ENCODE measurements around the gene C9orf43.

Gene C9orf43

DNA sequence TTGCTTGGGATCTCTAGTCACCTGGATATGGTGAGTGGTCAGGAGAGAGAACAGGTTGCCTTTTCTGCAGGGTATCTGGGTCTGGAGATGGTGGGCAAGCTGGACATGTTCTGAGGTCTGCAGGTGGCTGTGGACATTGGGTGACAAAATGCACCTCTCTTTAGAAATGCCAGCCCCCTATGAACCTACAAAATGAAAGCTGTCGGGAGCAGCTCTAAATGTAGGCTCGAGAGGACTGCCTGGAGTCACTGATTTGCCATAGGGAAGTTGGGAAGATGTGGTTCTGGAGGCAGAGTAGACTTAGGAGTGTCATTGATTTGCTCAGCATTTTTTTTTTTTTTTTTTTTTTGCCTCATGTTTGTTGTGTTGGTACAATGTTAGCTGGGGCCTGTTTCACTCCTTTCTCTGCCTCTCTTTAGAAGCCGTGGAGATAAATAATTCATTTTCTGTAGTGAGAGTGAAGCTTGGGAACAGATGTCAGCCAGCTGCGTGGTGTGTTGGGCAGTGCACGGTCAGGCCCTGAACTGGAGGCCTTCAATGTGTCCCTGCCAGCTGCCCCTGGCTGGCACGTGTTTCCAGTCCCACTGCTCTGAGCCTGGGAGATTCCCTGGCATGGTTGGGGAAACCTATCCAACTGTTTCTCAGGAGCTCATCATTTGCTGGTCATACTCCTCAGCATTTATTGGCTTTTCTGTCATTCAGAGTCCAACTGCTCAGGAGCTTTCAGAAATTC, 58.3 kb downstream of the C9orf43 start:
- peak in 2 of 14 donors; percentile 4 to 15 for DNase-seq

DNA sequence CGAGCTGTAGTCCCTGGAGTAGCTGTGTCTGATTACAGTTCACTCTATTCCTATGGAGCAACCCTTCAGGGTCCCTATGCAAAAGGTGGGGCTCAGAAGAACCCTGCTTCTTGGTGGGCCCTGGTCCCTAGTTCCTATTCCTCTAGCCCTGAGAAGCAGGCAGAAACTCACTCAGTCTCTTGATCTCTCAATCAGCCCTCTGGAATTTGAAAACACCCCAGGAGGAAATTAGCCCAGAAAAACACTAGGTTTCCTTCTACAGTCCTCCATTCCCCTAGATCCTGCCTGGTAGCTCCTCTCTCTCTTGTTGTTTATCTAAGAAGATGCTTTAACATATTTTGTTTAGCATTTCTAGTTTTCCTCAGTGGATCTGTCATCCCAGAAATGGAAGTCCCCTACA, 60.6 kb downstream of the C9orf43 start:
- no peak for DNase-seq

GRCh38 chr9:113471566-113471965, 61.0 kb downstream of the C9orf43 start:
- DNase-seq = no peak

GRCh38 chr9:113472199-113472598, 61.7 kb downstream of the C9orf43 start:
- DNase-seq = no peak

DNA sequence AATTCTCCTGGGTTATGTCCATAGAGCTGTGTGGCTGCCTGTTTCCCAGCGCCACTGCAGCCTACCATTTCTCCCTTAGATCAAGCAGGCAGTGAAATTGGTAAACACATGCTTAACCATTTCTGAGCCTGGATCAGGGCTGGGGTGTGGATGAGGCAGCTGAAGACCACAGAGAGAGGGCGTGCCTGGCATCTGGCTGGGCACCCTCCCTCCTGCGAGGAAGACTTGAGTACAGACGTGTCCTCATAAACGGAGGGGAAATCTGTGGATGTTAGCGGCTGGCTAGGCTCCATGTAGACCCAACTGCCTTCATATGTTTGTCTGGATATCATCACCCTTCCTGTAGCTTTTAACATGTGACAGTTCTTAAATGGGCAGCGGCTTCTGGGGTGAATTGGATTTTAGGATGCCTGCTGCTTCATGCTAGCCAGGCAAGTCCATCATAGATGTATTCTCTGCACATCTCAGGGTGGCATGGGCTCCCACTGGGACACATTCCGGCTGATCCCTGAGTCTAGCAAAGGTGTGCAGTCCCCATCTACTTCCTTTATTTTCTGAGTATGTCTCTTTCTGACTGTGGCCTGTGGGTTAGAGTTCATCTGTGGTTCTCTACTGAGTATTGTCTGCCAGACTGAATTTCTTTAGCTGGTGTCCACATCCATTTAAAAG, 63.9 kb downstream of the C9orf43 start:
- DNase-seq = no peak

DNA sequence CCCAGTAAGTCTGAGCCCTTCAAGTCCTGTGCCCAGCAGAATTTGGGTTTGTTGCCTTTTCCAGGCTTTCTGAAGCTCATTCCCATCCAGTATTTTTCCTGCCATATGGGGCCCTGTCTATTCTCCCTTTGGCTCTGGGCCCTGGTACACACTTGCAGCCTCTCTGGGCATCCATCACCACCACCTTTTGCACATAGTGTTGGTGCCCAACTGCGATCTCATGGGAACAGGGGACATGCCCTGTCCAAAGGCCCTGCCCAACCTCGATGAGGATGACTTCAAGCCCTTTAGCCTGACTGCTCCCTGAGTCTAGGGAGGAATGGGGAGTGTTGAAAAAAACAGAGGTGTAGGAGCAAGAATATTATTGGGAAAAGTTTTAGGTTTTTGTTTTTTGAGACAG, 64.5 kb downstream of the C9orf43 start:
- no peak for DNase-seq

DNA sequence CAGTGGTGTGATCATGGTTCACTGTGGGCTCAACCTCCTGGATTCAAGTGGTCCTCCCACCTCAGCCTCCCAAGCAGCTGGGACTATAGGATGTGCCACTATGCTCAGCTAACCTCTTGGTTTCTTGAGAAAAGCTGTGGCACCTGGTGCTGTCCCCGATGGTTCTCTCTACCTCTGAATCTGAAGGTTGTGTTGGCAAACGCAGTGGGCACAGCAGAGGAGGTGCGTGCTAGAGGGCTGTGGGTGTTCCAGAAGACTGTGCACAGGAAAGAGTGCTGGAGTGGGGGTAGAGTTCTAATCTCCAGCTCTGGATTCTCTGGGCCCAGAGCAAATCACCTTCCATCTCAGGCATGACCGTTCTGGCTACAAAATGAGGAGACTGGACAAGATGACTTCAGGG, 65.4 kb downstream of the C9orf43 start:
- DNase-seq = no peak

GRCh38 chr9:113476511-113476916, 66.0 kb downstream of the C9orf43 start:
- no peak for DNase-seq

DNA sequence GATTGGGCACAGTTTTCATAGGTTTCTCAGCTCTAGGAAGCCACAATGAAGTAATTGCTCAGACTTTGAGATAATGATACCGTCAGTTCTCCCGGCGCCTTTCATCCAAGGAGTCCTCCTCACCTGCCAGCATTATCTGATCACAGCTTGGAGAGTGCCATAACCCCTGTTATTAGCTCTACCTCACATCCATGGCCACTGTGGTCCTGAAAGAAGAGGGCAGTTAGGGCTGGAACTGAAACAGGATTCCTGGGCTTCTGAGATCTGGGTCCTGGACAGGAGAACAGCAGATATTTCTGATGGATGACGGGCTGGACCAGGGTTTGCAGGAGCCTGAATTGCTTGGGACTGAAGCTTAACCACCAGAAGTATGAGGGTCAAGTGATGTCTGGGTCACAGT, 66.5 kb downstream of the C9orf43 start:
- no peak for DNase-seq

- DNase-seq = no peak
These were observed 67.1 kb downstream of the C9orf43 start for GRCh38 chr9:113477661-113478060.

- no peak for DNase-seq
These were observed 68.7 kb downstream of the C9orf43 start for GRCh38 chr9:113479174-113479621.
